ENCODE data around the gene IKZF3.

The IKZF3 gene

GRCh38 chr17:39722965-39723848 is 140.9 kb downstream of the IKZF3 start (continued):
- TF ChIP-seq ZFHX2 (tag by site-specific recombination; conservative IDR thresholded peaks at IDR 0.05) (peak; percentile 40), ZNF654 (tag by site-specific recombination; IDR thresholded peaks at IDR 0.05; ENCODE audit: low read depth) (no peak), ZNF624 (tag by site-specific recombination; IDR thresholded peaks at IDR 0.05) (no peak), ZNF24 (tag by site-specific recombination; IDR thresholded peaks at IDR 0.05) (no peak), ZNF580 (tag by site-specific recombination; IDR thresholded peaks at IDR 0.05) (no peak), ZNF610 (tag by site-specific recombination; IDR thresholded peaks at IDR 0.05; ENCODE audit: borderline replicate concordance) (no peak), ZNF561 (tag by site-specific recombination; IDR thresholded peaks at IDR 0.05; ENCODE audit: borderline replicate concordance) (no peak), TRIM28 (IDR thresholded peaks at IDR 0.05; ENCODE audit: borderline replicate concordance, low read length) (no peak), SP2 (tag by site-specific recombination; IDR thresholded peaks at IDR 0.05) (peak; percentile 58), ZBTB26 (tag by site-specific recombination; optimal IDR thresholded peaks at IDR 0.05) (no peak), ZNF19 (tag by site-specific recombination; IDR thresholded peaks at IDR 0.05; ENCODE audit: low read depth) (no peak), ZNF747 (tag by site-specific recombination; IDR thresholded peaks at IDR 0.05) (no peak), ZBTB17 (tag by site-specific recombination; IDR thresholded peaks at IDR 0.05) (no peak), EGR2 (tag by site-specific recombination; IDR thresholded peaks at IDR 0.05; ENCODE audit: low read depth) (0 out of 2 replicates have a peak, but pooled peaks have one; percentile 43), ZNF37A (tag by site-specific recombination; IDR thresholded peaks at IDR 0.05) (no peak), BCL11B (tag by site-specific recombination; IDR thresholded peaks at IDR 0.05; ENCODE audit: low read depth) (no peak), ZNF280C (tag by site-specific recombination; IDR thresholded peaks at IDR 0.05) (no peak), KLF1 (tag by site-specific recombination; IDR thresholded peaks at IDR 0.05) (peak; percentile 93), ZNF629 (tag by site-specific recombination; IDR thresholded peaks at IDR 0.05) (no peak), ZBTB11 (tag by site-specific recombination; conservative IDR thresholded peaks at IDR 0.05; ENCODE audit: low read depth) (no peak), KLF16 (tag by site-specific recombination; IDR thresholded peaks at IDR 0.05) (no peak), ZBTB44 (tag by site-specific recombination; IDR thresholded peaks at IDR 0.05) (no peak), ZFP37 (tag by site-specific recombination; IDR thresholded peaks at IDR 0.05) (no peak), ZNF600 (tag by site-specific recombination; IDR thresholded peaks at IDR 0.05) (no peak), KLF9 (tag by site-specific recombination; IDR thresholded peaks at IDR 0.05; ENCODE audit: low read depth) (peak; percentile 91)
- TF ChIP-seq, protein P1, sequence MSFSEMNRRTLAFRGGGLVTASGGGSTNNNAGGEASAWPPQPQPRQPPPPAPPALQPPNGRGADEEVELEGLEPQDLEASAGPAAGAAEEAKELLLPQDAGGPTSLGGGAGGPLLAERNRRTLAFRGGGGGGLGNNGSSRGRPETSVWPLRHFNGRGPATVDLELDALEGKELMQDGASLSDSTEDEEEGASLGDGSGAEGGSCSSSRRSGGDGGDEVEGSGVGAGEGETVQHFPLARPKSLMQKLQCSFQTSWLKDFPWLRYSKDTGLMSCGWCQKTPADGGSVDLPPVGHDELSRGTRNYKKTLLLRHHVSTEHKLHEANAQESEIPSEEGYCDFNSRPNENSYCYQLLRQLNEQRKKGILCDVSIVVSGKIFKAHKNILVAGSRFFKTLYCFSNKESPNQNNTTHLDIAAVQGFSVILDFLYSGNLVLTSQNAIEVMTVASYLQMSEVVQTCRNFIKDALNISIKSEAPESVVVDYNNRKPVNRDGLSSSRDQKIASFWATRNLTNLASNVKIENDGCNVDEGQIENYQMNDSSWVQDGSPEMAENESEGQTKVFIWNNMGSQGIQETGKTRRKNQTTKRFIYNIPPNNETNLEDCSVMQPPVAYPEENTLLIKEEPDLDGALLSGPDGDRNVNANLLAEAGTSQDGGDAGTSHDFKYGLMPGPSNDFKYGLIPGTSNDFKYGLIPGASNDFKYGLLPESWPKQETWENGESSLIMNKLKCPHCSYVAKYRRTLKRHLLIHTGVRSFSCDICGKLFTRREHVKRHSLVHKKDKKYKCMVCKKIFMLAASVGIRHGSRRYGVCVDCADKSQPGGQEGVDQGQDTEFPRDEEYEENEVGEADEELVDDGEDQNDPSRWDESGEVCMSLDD (tag by site-specific recombination; IDR thresholded peaks at IDR 0.05), result no peak
- TF ChIP-seq, protein P2, sequence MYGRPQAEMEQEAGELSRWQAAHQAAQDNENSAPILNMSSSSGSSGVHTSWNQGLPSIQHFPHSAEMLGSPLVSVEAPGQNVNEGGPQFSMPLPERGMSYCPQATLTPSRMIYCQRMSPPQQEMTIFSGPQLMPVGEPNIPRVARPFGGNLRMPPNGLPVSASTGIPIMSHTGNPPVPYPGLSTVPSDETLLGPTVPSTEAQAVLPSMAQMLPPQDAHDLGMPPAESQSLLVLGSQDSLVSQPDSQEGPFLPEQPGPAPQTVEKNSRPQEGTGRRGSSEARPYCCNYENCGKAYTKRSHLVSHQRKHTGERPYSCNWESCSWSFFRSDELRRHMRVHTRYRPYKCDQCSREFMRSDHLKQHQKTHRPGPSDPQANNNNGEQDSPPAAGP (tag by site-specific recombination; IDR thresholded peaks at IDR 0.05), result no peak
